Activated effector memory CD4-positive, alpha-beta T cell treated with Interleukin-2 at 50 U/mL for 16 hours (primary cell): ENCODE data around the gene PLAAT2.
A peak's percentile ranks its signal among the peaks of the same experiment; 100 is the strongest.
"Not testable (repeated sequence)": the region's sequence is repeated elsewhere in the genome, so short reads cannot be mapped to it uniquely, and the experiment has no call there.

Experiments
- DNase-seq: peaks from one replicate; pipeline ENCODE4 v3.0.0-alpha.2; 2020

Gene PLAAT2

DNA sequence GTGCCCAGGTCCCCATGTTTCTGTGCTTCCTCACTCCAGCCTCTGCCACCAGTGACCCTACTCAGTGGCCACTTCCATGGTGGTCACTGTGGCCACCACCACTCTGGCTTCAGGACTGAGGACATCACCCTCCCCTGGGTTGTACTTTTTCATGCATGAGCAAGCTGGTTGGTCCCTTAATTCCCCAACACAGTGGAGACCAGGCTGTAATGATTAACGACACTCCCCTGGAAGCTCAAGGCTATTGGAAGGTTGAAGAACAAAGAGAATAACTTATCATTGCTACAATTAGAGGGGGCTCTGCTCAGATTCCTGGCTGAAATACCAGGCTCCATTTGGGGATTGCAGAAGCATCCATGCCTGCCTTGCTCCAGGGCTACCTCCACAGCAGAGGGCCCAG, 16.1 kb downstream of the PLAAT2 start:
- no peak for DNase-seq

DNA sequence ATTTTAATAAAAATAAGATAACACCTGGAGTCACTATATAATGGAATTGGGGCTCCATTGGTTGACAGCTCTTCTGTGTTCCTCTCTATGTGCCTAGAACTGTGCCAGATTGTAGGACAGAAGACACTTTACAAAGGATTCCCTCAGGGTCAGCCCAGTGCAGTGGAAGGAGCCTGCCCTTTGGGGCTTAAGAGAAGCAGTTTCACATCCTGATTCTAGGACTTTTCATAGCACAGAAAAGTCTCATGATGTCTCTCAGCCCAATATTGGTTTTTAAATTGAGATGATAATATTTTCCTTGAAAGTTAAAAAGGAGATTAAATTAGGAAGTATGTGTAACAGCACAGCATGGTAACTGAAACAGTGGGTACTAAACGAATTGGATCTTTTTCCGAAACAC, 19.5 kb downstream of the PLAAT2 start:
- no peak for DNase-seq

DNA sequence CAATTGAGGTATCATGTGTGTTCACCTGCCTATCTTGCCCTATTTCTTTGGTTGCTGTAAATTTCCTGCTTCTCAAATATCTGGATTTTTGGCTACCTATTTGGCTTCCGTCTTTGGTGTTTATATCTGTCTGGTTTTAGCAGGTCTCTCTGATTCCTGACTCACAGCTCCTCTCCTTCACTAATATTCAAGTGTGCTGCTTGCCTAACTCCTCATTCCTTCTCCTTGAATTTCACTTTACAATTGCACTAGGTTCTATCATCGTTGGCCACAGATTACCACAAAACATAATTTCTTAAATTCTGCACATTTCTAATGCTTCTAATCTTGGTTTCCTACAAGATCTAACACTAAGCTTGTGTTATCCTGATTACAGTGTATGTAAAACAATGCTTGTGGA, 20.7 kb downstream of the PLAAT2 start:
- not testable (repeated sequence) for DNase-seq

DNA sequence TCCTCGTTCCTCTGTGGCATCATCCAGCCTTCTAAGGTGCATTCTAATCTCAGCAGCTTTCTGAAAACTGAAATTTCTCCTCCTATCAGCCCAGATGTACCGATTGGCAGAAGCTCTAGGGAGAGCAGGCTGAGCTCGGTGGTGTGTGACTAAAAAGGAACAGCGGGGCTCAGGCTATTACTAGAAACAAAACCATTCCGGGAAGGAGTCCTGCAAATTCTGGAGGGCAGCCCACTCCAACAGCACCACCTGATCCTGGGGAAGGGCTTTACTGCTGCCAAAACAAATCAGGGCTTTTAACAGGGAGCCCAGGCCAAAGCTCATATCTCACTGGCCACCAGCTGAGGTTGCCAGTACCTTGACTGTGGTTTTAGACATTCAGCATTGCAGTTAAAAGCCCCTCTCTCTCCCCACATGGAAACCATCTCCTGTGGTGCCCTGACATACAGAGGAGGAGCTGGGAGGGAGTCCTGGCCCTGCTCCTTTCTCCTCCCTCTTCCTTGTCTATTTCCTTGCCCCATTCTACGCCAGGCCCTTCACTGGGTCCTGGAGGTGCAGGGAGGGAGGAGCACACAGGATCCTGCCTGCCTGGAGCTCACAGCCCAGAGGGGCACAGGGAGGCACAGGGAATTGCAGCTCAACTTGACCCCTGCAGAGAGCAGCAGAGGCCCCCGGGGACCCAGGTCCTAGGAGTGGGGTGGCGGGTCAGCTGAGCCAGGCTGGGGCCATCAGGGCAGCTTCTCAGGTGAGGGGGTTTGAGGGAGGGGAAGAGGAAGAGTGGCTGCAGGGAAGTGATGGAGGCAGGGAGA, 25.7 kb downstream of the PLAAT2 start:
- DNase-seq = no peak

DNA sequence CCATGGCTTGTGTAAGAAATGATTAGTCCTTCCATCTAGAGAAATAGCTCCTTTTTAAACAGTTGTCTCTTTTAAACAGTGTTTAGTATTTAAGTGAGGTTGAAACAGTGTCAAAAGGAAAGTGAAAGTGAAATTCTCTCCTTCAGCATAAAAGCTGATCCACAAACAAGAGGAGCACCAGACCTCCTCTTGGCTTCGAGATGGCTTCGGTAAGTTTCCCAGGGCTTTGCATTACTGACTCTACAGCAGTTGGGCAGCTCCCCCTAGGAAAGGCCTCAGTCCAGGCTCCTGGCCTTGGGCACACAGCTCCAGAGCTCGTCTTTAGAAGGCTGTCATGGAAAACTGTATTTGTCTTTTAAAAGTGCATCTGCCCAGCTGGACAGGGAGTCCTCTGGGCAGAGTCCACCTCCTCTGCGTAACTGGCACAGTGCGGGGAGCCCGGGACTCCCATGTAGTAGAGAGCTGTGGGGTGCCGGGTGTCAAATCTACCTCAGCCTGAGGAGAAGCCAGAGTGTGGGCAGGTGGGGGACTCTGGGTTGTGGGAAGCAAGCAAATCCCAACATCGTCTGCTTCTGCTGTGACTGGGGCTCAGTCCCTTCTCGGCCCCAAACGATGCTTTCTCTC, 26.4 kb downstream of the PLAAT2 start, which contains the start of gene PLAAT4:
Gene PLAAT4 (plus strand): TSS at position 140 of the 624 bp plus-strand sequence. CDS start 61 bp downstream, at position 201.
- DNase-seq = peak; percentile 18

DNA sequence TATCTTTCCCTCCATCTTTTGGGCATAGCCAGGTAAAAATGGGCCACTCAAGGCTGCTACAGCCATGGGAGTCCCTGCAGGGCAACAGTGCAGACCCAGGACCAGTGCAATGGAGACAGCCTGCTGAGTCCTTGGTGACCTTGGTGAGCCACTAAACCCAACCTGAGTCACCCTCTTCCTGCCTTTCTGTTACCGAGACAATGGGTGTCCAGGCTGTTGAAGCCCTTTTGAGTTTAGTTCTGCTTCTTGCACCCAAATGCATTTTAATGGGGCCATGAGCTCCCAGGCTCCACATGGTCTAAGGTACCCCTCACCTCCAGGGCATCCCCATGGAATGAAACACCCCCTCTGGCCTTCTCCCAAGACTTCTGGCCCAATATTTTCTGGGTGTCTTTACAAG, 27.4 kb downstream of the PLAAT2 start:
- DNase-seq = peak; percentile 15

DNA sequence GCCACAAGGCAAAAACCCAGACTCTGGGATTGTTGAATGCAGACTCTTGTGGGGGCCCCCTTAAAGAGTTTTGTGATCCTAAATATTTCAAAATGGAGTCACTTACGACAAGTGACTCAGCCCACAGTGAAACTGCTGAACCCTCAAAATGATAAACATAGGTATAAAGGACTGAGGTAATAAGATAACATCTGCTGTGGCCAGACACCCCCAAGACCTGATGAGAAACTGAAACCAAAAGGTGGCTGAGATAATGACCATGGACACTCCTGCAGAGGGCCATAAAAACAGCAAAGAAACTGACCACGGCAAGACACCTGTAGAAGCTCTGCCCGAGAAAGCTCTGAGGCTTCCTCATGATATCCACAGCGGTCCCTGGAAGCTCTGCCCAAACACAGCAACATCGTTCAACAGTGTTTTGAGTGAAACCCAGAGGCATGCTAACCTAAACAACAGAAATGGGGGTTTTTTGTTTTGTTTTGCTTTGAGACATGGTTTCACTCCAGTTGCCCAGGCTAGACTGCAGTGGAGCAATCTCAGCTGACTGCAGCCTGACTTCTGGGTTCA, 28.2 kb downstream of the PLAAT2 start:
- DNase-seq = no peak

DNA sequence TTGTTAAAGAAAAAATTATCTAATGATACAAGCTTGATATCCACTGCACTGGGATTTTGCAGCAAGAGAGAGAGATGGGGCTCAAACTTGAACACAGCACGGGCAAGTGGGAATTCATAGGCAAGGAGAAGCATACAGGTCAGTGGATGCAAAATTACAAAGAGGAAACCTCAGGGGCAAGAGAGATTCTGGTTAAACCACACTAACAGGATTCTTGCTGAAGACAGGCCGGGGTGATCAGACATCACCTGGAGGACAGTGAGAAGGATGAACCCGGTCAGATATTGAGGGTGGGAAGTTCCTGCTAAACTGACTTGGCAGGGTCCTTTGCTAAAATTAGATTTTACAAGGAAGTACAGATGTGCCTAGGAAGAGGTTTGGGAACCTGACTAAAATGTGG, 29.1 kb downstream of the PLAAT2 start:
- no peak for DNase-seq

DNA sequence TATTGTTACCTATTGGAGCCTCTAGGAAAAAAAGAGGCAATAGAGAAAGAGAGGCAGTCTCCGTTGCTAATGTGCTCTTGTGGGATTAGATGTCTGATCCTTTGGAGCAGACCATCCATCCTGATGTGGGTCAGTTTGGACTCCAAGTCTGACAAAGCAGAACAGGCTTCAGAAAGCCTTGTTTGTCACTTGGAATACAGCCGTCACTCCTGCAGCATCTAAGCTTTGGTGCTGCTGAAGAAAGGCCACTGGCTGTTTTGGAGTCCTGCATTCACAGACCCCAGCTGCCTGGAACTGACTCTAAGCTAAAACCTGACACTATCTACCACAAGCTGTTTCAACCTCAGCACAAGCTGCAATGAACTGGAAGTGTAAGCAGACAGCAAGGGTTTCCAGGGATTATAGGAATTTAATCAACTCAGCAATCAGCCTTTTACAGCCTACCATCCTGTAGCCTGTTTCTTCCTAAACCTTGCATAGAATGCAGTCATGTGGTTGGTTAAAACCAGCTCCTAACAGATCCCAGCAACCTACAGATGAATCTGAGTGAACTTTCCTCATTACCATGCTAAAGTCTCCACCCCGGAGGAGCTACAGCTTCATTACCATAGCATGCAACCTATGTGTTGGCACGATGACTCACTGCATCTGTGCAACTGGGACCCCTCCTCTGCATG, 30.2 kb downstream of the PLAAT2 start:
- no peak for DNase-seq

DNA sequence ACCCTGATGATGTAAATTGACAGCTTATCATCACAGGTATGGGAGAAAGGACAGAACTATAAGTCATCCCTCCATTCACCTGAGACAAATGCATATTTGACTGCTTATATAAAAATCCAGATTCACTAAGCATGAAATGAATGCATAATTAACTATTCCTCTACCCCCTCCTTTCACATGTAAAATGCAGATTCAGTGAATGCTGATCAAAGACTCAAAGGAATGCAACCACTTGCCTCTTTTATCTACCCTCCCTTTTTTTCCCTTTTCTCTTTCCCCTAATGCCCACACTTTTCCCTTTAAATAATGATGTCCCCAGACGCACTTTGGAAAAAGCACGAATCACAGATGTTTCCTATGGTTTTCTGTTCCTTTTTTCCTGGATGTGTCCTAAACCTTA, 31.1 kb downstream of the PLAAT2 start:
- no peak for DNase-seq

DNA sequence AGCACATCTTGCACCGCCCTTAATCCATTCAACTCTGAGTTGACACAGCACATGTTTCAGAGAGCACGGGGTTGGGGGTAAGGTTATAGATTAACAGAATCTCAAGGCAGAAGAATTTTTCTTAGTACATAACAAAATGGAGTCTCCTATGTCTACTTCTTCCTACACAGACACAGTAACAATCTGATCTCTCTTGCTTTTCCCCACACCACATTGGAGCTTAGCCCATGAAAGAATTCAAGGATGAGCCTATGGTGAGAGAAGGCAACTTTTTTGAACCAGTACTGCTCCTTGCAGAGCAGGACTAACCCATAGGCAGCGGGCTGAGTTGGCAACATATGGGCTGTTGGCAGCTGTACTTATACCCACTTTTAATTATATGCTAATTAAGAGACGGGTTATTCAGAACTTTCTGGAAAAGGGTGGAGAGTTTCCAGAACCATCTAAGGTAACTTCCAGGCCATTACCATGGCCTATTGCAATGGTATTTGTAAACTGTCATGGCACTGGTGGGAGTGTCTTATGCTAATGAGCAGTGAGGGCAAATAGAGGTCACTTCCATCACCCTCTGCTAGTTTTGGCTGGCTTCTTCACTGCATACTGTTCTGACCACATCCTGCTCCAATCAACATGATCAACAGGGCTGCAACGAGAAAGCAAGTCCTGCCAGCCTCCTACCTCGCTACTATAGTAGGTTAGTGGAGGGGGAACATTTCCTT, 31.9 kb downstream of the PLAAT2 start:
- peak; percentile 53 for DNase-seq

DNA sequence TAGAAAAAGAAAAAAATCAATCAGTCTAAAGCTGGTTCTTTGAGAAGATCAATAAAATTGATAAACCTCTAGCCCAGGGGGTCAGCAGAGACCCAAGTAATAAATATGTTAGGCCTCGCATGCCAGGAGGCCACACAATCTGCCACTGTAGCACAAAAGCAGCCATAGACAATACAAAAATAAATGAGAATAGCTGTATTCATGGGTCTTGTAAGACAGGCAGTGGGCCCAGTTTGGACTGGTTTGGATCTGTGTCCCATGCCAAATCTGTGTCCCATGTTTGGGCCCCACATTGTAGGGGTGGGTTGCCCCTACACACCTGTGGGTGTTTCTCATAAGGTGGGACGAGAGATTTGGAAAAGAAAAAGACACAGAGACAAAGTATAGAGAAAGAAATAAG, 33.2 kb downstream of the PLAAT2 start:
- DNase-seq = no peak

DNA sequence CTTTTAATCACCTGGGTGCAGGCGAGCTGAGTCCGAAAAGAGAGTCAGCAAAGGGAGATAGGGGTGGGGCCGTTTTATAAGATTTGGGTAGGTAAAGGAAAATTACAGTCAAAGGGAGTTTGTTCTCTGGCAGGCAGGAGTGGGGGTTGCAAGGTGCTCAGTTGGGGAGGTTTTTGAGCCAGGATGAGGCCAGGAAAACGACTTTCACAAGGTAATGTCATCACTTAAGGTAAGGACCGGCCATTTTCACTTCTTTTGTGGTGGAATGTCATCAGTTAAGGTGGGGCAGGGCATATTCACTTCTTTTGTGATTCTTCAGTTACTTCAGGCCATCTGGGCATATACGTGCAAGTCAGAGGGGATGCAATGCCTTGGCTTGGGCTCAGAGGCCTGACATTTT, 33.8 kb downstream of the PLAAT2 start:
- DNase-seq = not testable (repeated sequence)

DNA sequence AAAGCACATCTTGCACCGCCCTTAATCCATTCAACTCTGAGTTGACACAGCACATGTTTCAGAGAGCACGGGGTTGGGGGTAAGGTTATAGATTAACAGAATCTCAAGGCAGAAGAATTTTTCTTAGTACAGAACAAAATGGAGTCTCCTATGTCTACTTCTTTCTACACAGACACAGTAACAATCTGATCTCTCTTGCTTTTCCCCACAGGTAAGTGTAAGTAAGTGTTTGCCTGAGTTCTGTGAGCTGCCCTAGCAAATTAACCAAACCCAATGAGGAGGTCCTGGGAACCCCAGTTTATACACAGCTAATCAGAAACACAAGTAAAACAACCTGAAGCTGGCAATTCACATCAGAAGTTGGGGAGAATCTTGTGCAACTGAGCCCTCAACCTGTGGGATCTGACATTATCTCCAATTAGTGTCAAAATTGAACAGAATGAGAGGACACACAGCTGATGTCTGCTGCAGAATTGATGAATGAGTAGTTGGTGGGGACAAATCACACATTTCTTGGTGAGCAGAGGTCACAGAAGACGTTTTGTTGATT, 34.4 kb downstream of the PLAAT2 start:
- DNase-seq = not testable (repeated sequence)

DNA sequence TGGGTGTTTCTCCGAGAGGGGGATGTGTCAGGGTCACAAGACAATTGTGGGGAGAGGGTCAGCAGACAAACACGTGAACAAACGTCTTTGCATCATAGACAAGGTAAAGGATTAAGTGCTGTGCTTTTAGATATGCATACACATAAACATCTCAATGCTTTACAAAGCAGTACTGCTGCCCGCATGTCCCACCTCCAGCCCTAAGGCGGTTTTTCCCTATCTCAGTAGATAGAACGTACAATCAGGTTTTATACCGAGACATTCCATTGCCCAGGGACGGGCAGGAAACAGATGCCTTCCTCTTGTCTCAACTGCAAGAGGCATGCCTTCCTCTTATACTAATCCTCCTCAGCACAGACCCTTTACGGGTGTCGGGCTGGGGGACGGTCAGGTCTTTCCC, 35.0 kb downstream of the PLAAT2 start:
- DNase-seq = not testable (repeated sequence)

DNA sequence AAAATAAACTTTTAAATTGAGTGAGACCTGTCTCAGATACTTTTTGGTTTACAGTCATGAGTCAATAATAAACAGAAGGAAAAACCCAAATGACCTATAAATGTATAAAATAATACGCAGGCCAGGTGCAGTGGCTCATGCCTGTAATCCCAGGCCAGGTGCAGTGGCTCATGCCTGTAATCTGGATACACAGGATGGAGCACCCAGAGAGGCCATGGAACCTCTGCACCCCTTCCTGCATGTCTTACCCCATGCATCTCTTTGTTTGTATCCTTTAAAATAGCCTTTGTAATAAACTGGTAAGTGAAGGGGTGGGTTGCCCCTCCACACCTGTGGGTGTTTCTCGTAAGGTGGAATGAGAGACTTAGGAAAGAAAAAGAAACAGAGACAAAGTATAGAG, 35.5 kb downstream of the PLAAT2 start:
- no peak for DNase-seq

DNA sequence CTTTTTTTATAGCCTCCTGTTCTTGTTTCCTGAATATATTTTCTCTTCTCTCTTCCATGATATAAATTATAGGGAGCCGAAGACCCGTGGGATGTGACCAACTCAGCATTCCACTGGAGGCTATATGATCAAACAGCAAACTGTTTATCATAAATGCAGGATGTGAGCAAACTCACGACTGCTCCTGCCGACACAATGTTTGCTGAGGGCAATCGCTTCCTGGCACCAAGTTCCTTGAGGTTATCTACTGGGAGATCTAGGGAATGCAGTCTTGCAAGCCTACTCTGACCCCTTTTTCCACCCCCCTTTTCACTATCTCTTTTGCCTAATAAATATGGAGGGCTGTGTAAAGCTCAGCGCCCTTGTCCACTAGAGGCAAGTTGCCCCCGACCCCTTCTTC, 40.0 kb downstream of the PLAAT2 start:
- no peak for DNase-seq

DNA sequence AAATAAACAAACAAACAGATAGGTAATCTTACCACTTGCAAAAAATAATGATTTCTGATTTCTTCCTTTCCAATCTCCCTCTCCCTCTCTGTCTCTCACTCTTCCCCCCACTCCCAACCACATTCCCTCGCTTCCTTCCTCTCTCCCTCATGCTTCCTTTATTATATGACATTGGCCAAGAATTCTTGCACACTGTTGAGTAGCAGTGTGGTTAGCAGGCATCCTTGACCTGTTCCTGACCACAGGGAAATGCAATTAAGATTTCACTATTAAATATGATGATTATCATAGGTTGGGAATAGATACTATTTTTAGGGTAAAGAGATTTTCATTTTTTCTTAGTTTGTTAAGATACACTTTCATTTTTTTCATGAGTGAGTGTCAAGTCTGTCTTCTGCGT, 41.3 kb downstream of the PLAAT2 start:
- DNase-seq = no peak

DNA sequence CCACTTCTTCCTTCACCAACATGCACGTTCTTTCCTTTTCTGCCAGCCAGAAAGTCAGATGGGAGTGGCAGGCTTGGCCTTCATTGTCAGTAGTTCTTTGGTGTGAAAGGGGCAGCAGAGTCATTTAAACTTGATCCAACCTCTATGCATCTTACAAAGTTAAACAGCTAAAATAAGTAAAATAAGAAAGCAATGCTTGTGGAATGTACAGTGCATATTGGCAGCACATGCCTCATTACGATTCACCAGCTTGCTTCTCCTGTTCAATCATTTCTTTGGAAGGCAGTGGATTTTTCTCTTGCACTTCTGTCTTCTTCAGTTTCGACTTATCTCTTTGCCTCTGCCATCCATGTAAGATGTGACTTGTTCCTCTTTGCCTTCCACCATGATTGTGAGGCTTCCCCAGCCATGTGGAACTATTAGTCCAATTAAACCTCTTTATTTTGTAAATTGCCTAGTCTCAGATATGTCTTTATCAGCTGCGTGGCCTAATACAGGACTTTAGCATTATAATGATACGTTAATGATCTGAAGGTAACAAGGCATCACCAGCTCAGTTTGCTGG, 42.5 kb downstream of the PLAAT2 start:
- DNase-seq = no peak

DNA sequence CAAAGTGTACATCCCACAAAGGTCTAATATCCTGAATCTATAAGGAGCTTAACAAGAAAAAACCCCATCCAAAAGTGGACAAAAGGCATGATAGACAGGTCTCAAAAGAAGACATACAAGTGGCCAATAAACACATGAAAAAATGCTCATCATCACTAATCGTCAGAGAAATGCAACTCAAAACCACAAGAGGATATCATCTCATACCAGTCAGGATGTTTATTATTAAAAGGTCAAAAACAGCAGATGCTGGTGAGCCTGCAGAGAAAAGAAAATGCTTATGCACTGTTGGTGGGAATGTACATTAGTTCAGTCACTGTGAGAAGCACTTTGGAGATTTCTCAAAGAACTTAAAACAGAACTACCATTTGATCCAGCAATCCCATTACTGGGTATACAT, 44.6 kb downstream of the PLAAT2 start:
- DNase-seq = no peak

DNA sequence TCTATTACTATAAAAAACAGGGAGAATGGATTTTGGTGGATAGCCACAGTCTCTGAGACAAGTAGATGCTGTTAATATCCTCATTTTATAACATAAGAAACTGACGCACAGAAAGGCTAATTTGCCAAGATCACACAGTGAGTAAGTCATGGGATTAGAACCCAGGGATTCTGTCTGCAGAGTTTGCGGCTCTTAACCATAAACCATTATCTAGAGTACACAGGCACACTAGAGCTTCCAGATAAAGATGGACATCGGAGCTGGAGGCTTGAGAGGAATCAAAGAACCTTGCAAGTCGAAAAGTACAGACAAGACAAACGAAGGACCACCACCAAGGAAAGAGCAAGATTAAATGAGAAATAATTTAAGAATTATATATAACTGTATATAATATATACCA, 46.0 kb downstream of the PLAAT2 start:
- no peak for DNase-seq

DNA sequence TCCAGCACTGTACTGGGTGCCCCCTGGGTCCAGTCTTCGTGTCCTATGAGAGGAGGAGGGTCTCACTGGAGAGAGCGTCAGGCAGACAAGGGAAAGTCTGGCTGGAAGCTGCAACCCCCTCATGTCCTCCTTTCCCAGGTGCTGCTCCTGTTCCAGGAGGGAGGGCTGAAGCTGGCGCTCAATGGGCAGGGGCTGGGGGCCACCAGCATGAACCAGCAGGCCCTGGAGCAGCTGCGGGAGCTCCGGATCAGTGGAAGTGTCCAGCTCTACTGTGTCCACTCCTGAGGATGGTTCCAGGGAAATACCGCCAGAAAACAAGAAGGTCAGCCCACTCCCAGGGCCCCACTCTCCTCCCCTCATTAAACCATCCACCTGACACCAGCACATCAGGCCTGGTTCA, 47.1 kb downstream of the PLAAT2 start:
- no peak for DNase-seq
